ENCODE measurements around the gene LRRC7. TPM values are rescaled to one million over a fixed set of nuclear protein-coding genes. Genes with fewer than 3 reads are reported as not detected.
"Not testable (repeated sequence)": the region's sequence is repeated elsewhere in the genome, so short reads cannot be mapped to it uniquely, and the experiment has no call there.

Gene LRRC7
- total and polyA plus RNA-seq, 4 experiments from 2014 or later: not detected

DNA sequence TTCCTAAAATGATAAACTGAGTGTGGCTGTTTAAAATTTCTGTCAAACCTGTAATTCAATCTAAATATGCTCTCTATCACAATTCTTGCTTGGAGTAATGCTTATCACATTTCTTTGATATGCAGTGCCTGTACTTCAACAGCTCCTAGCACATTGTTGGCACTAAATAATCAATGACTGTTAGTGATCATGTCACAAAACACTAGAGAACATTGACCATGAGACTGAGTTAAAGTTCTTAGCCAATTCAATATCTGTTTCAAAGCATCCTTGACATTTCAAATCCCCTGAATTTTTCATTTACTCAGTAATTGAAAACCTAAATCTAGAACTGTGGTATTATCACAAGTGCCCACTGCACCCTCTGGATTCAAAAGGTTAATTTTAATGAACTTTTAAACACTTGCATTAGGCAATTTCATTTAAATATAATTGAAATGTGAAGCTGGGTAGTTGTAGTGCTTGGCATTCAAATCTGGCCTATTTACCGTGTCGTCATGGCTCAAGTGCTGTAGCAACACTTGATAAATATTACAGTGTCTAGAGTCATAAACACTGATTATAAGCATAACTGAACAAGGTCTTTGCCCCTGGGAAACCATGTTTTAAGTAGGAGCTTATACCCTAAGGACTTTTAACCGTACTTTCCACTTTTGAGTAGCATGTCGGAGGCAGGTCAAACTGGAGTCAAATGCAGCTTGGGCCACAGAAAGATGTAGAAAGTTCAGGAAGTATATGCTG is 143.6 kb downstream of the LRRC7 start:
- H3K4me3 ChIP-seq (ENCODE audit: low read length in 2 of 2): no peak overlapping the region
- Mint-ChIP-seq H3K27ac (no peak overlapping the region), H3K27me3 (no peaks in the 10 kb centered on the region), H3K9me3 (peaks cover 0 to 6% (median under 1%) of the 10 kb centered on the region in 8 donors), H3K4me1 (no peaks in the 10 kb centered on the region), H3K36me3 (no peaks in the 10 kb centered on the region), H3K4me3 (no peak overlapping the region)
- no peaks in the 10 kb centered on the region for H3K27me3 ChIP-seq (ENCODE audit: insufficient read depth, low read length)
- ChIA-PET POLR2A (ENCODE audit: partially characterized antibody) (no interaction called here), CTCF (ENCODE audit: partially characterized antibody) (no interaction called here)
- no peaks in the 10 kb centered on the region for H3K4me1 ChIP-seq (ENCODE audit: insufficient read depth, low read length)
- DNase-seq: no peak
- intact Hi-C loops (cut with micrococcal nuclease): no loop called here
- no peak overlapping the region for H3K27ac ChIP-seq (ENCODE audit: low read depth, low read length)
- no peaks in the 10 kb centered on the region for H3K9me3 ChIP-seq (ENCODE audit: control insufficient read depth in 1 of 2, low read length in 2 of 2)
- no peaks in the 10 kb centered on the region for H3K36me3 ChIP-seq (ENCODE audit: insufficient read depth, low read length)

DNA sequence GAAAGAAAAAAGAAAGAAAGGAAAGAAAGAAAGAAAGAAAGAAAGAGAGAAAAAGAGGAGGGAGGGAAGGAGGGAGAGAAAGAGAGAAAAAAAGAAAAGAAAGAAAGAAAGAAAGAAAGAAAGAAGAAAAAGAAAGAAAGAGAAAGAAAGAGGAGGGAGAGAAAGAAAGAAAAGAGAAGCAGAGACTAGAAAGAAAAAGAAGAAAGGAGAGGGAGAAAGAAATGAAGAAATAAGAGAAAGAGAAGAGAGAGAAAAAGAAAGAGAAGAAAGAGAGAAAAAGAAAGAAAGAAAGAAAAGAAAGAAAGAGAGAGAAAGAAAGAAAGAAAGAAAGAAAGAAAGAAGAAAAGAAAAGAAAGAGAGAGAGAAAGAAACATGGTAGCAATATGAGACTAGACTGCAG is 150.1 kb downstream of the LRRC7 start:
- H3K36me3 ChIP-seq (ENCODE audit: insufficient read depth, low read length); H3K4me3 ChIP-seq (ENCODE audit: low read length in 2 of 2); H3K36me3 Mint-ChIP-seq; H3K4me1 Mint-ChIP-seq; H3K4me1 ChIP-seq (ENCODE audit: insufficient read depth, low read length); H3K27ac Mint-ChIP-seq; H3K27me3 ChIP-seq (ENCODE audit: insufficient read depth, low read length); H3K9me3 ChIP-seq (ENCODE audit: control insufficient read depth in 1 of 2, low read length in 2 of 2); H3K27me3 Mint-ChIP-seq; DNase-seq; H3K4me3 Mint-ChIP-seq; intact Hi-C loops (cut with micrococcal nuclease); CTCF ChIA-PET (ENCODE audit: partially characterized antibody); POLR2A ChIA-PET (ENCODE audit: partially characterized antibody); H3K27ac ChIP-seq (ENCODE audit: low read depth, low read length): not testable (repeated sequence)
- peaks cover 0 to 12% (median 5%) of the 10 kb centered on the region in 8 donors for H3K9me3 Mint-ChIP-seq

DNA sequence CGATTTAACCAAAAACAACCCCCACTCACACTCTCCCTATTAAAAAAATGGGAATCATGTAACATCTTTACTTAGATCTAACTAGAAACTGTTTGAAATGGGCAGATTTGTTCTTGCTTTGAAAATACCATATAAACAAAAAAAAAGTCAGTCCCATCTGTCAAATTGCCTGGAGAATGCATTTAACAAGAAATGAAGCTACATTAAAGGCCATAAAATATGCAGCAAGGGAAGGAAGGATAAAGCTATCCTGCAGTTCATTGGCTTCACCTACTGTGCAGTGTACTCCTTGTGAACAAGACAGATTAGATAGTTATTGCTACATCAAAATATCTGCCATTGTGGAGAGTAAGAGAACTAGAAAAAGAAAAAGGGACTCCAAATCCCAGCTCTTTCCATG is 160.5 kb downstream of the LRRC7 start:
- Histone ChIP-seq H3K9me3 (ENCODE audit: control insufficient read depth in 1 of 2, low read length in 2 of 2) (no peaks in the 10 kb centered on the region), H3K4me3 (ENCODE audit: low read length in 2 of 2) (no peak overlapping the region), H3K36me3 (ENCODE audit: insufficient read depth, low read length) (no peaks in the 10 kb centered on the region), H3K4me1 (ENCODE audit: insufficient read depth, low read length) (no peaks in the 10 kb centered on the region), H3K27me3 (ENCODE audit: insufficient read depth, low read length) (no peaks in the 10 kb centered on the region), H3K27ac (ENCODE audit: low read depth, low read length) (no peak overlapping the region)
- no peaks in the 10 kb centered on the region for H3K27me3 Mint-ChIP-seq
- no peak for DNase-seq
- ChIA-PET CTCF (ENCODE audit: partially characterized antibody) (no interaction called here), POLR2A (ENCODE audit: partially characterized antibody) (no interaction called here)
- no peak overlapping the region for H3K27ac Mint-ChIP-seq
- no peak overlapping the region for H3K4me3 Mint-ChIP-seq
- peaks cover 0 to 16% (median 10%) of the 10 kb centered on the region in 8 donors for H3K9me3 Mint-ChIP-seq
- no peaks in the 10 kb centered on the region for H3K36me3 Mint-ChIP-seq
- H3K4me1 Mint-ChIP-seq: no peaks in the 10 kb centered on the region
- intact Hi-C loops (cut with micrococcal nuclease): no loop called here

DNA sequence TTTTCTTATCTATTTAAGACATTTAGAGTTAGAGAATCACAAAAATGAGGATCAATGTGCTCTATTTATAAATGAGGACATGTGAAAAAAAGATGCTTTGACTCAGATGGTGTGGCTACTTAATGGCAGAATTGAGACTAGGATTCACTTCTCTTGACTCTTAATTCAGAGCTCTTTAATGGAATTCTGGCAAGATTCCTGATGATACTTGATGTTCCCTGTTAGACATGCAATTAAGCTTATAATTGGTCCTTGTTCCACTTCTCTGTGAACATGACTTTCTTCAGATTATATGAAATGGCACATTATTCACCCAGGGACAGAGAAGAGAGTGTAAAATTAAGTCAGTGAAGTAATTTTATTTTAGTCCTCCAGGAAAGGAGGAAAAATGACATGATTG is 165.3 kb downstream of the LRRC7 start:
- Mint-ChIP-seq H3K27ac (no peak overlapping the region), H3K4me1 (no peaks in the 10 kb centered on the region)

GRCh38 chr1:69737527-69738185 is 169.9 kb downstream of the LRRC7 start:
- no peaks in the 10 kb centered on the region for H3K27me3 Mint-ChIP-seq
- Histone ChIP-seq H3K27me3 (ENCODE audit: insufficient read depth, low read length) (no peaks in the 10 kb centered on the region), H3K9me3 (ENCODE audit: control insufficient read depth in 1 of 2, low read length in 2 of 2) (no peaks in the 10 kb centered on the region), H3K36me3 (ENCODE audit: insufficient read depth, low read length) (no peaks in the 10 kb centered on the region), H3K4me1 (ENCODE audit: insufficient read depth, low read length) (no peaks in the 10 kb centered on the region), H3K27ac (ENCODE audit: low read depth, low read length) (no peak overlapping the region), H3K4me3 (ENCODE audit: low read length in 2 of 2) (no peak overlapping the region)
- H3K4me3 Mint-ChIP-seq: no peak overlapping the region
- no peaks in the 10 kb centered on the region for H3K4me1 Mint-ChIP-seq
- ChIA-PET POLR2A (ENCODE audit: partially characterized antibody) (no interaction called here), CTCF (ENCODE audit: partially characterized antibody) (interaction anchor here (1.5 kb wide), 2 partner anchors 10 to 1620 kb away, joined by 3 to 4 read pairs; no protein-coding TSS in a partner anchor)
- peak in 1 of 5 donors; percentile 9 for DNase-seq
- H3K9me3 Mint-ChIP-seq: peaks cover 0 to 4% (median 0%) of the 10 kb centered on the region in 8 donors
- H3K36me3 Mint-ChIP-seq: no peaks in the 10 kb centered on the region
- H3K27ac Mint-ChIP-seq: no peak overlapping the region
- intact Hi-C loops (cut with micrococcal nuclease): no loop called here

More for the DNA sequence above, 165.3 kb downstream of the LRRC7 start:
- Histone ChIP-seq H3K4me3 (ENCODE audit: low read length in 2 of 2) (no peak overlapping the region), H3K27me3 (ENCODE audit: insufficient read depth, low read length) (no peaks in the 10 kb centered on the region), H3K27ac (ENCODE audit: low read depth, low read length) (no peak overlapping the region), H3K9me3 (ENCODE audit: control insufficient read depth in 1 of 2, low read length in 2 of 2) (no peaks in the 10 kb centered on the region), H3K36me3 (ENCODE audit: insufficient read depth, low read length) (no peaks in the 10 kb centered on the region), H3K4me1 (ENCODE audit: insufficient read depth, low read length) (no peaks in the 10 kb centered on the region)
- ChIA-PET POLR2A (ENCODE audit: partially characterized antibody) (no interaction called here), CTCF (ENCODE audit: partially characterized antibody) (no interaction called here)
- DNase-seq: no peak
- intact Hi-C loops (cut with micrococcal nuclease): no loop called here
- peaks cover 0 to 13% (median 8%) of the 10 kb centered on the region in 8 donors for H3K9me3 Mint-ChIP-seq
- no peaks in the 10 kb centered on the region for H3K27me3 Mint-ChIP-seq
- H3K36me3 Mint-ChIP-seq: no peaks in the 10 kb centered on the region
- no peak overlapping the region for H3K4me3 Mint-ChIP-seq

DNA sequence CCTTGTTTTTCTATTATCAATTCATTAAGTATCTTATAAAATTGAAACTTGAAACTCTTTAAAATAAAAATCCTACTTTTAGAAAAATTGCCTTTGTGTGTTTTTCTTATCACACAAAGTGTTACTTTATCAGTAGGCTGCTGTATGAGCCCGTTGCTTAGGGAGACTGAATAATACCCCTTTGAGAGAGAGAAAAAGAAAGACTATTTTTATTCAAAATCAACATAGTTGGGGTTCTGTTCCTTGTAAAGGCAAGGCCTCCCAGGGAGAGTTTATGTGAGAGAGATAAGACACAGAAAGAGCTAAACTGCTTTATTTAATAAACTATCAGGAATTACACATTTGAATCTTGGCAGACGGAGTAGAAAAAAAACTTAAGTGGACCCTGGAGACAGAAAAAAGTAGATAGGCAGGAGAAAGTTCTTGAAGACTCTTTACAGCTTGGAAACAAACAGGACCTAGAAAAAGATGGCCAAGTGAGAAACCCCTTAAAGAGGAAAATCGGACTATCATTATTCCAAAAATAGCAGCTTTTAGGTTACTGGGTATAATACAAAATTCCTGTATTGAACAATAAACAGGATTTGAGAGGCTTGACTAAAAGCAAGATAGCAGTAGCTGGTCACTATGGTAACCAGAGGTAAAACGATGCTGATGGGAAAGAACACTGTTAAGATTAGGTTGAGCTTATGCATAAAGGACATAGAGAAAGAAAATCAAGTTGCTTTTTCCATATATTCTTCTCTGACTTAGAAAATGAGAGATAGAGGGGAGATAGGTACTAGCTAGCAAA is 170.9 kb downstream of the LRRC7 start:
- ChIA-PET CTCF (ENCODE audit: partially characterized antibody) (interaction anchor here (1.0 to 1.5 kb wide), 4 partner anchors 10 to 1622 kb away, joined by 3 to 5 read pairs (median 4); no protein-coding TSS in a partner anchor), POLR2A (ENCODE audit: partially characterized antibody) (no interaction called here)
- Mint-ChIP-seq H3K27ac (no peak overlapping the region), H3K36me3 (no peaks in the 10 kb centered on the region), H3K9me3 (peaks cover 0 to 4% (median 0%) of the 10 kb centered on the region in 8 donors), H3K4me3 (no peak overlapping the region), H3K4me1 (no peaks in the 10 kb centered on the region), H3K27me3 (no peaks in the 10 kb centered on the region)
- no peaks in the 10 kb centered on the region for H3K9me3 ChIP-seq (ENCODE audit: control insufficient read depth in 1 of 2, low read length in 2 of 2)
- H3K4me3 ChIP-seq (ENCODE audit: low read length in 2 of 2): no peak overlapping the region
- no peak for DNase-seq
- H3K4me1 ChIP-seq (ENCODE audit: insufficient read depth, low read length): no peaks in the 10 kb centered on the region
- H3K27ac ChIP-seq (ENCODE audit: low read depth, low read length): no peak overlapping the region
- intact Hi-C loops (cut with micrococcal nuclease): no loop called here
- no peaks in the 10 kb centered on the region for H3K27me3 ChIP-seq (ENCODE audit: insufficient read depth, low read length)
- H3K36me3 ChIP-seq (ENCODE audit: insufficient read depth, low read length): no peaks in the 10 kb centered on the region

- Histone ChIP-seq H3K9me3 (ENCODE audit: control insufficient read depth in 1 of 2, low read length in 2 of 2) (no peaks in the 10 kb centered on the region), H3K4me3 (ENCODE audit: low read length in 2 of 2) (no peak overlapping the region), H3K27ac (ENCODE audit: low read depth, low read length) (no peak overlapping the region), H3K36me3 (ENCODE audit: insufficient read depth, low read length) (no peaks in the 10 kb centered on the region), H3K4me1 (ENCODE audit: insufficient read depth, low read length) (no peaks in the 10 kb centered on the region), H3K27me3 (ENCODE audit: insufficient read depth, low read length) (no peaks in the 10 kb centered on the region)
- peaks cover 0 to 4% (median 0%) of the 10 kb centered on the region in 8 donors for H3K9me3 Mint-ChIP-seq
- DNase-seq: no peak
- ChIA-PET POLR2A (ENCODE audit: partially characterized antibody) (no interaction called here), CTCF (ENCODE audit: partially characterized antibody) (interaction anchor here (1.0 to 1.5 kb wide), 4 partner anchors 10 to 1623 kb away, joined by 3 to 5 read pairs (median 4); no protein-coding TSS in a partner anchor)
- H3K27ac Mint-ChIP-seq: no peak overlapping the region
- H3K4me3 Mint-ChIP-seq: no peak overlapping the region
- H3K36me3 Mint-ChIP-seq: no peaks in the 10 kb centered on the region
- no peaks in the 10 kb centered on the region for H3K27me3 Mint-ChIP-seq
- H3K4me1 Mint-ChIP-seq: no peaks in the 10 kb centered on the region
- intact Hi-C loops (cut with micrococcal nuclease): no loop called here
Measured at GRCh38 chr1:69739251-69739605, 171.5 kb downstream of the LRRC7 start.

Data from CD4-positive, alpha-beta memory T cell (primary cell).